Heart left ventricle (tissue), 16 donors: ENCODE measurements around the gene STIMATE. TPM values are rescaled to one million over a fixed set of nuclear protein-coding genes. Genes with fewer than 3 reads are reported as not detected.

Source experiments
- ATAC-seq, 4 donors: fragments of 200-7000 bp; cut with Tn5 transposase; one replicate each; pipeline ENCODE4 v1.9.1; 2020 to 2022; ENCODE audit warnings: moderate library complexity in 4 of 4, mild to moderate bottlenecking in 3 of 4, moderate number of reproducible peaks in 1 of 4
- DNase-seq, 5 donors: peaks; one replicate each; pipeline ENCODE4 v3.0.0-alpha.2; 2020
- H3K27ac ChIP-seq, 12 donors: fragments of 200-600 bp; sonication (generic) in 4 of 12; one replicate each; pipeline versions ENCODE4 v1.5.0 to v1.8.0; 2016 to 2022; ENCODE audit warnings: mild to moderate bottlenecking in 2 of 12
- H3K27me3 ChIP-seq, 9 donors: fragments of 200-600 bp; sonication (generic) in 2 of 9; one replicate each; pipeline versions ENCODE4 v1.5.1 to v1.8.0; 2016 to 2022; ENCODE audit warnings: mild to moderate bottlenecking in 3 of 9
- H3K36me3 ChIP-seq, 9 donors: fragments of 200-600 bp; sonication (generic) in 2 of 9; one replicate each; pipeline versions ENCODE4 v1.5.0 to v1.8.0; 2018 to 2022; ENCODE audit warnings: mild to moderate bottlenecking in 2 of 9
- H3K4me1 ChIP-seq, 12 donors: fragments of 200-600 bp; sonication (generic) in 4 of 12; one replicate each; pipeline versions ENCODE4 v1.5.0 to v1.8.0; 2016 to 2022; ENCODE audit warnings: mild to moderate bottlenecking in 3 of 12
- H3K4me3 ChIP-seq, 12 donors: fragments of 200-600 bp; sonication (generic) in 4 of 12; one replicate each; pipeline versions ENCODE4 v1.5.0 to v1.8.0; 2017 to 2022; ENCODE audit warnings: mild to moderate bottlenecking in 9 of 12, moderate library complexity in 4 of 12
- H3K9me3 ChIP-seq, 12 donors: fragments of 200-600 bp; sonication (generic) in 4 of 12; one replicate each; pipeline versions ENCODE4 v1.5.0 to v1.8.0; 2016 to 2022; ENCODE audit warnings: mild to moderate bottlenecking in 1 of 12
- POLR2A ChIP-seq, 2 donors: fragments of 450-650 bp; IDR thresholded peaks; one replicate each; pipeline ENCODE4 v1.6.1; 2017; ENCODE audit warnings: antibody characterized with exemption in 2 of 2, mild to moderate bottlenecking in 2 of 2, moderate library complexity in 2 of 2
- WGBS, 4 donors: extraction: QIAGEN DNeasy Blood & Tissue Kit in 2 of 4; methylation state at CpG; one replicate each; pipeline versions ENCODE4 v1.1.5 to v1.1.7; 2013 to 2018; 5-methylcytosine and 5-hydroxymethylcytosine counted together
- intact Hi-C, 10 donors: fragments of 100-400 bp; cut with DNase I; formaldehyde crosslinking; loops; one replicate each; pipeline versions ENCODE4 v1.11.1 to v1.14.2; 2022
- polyA plus RNA-seq, 2 donors: library from polyadenylated mRNA; stranded (reverse); fragments of 200-250 nt; gene quantifications; one replicate each; pipeline ENCODE4 v1.2.3, GENCODE V29; 2013
- total RNA-seq, 9 donors: library from RNA; depleted of rRNA in 2 of 9; stranded (reverse); fragments of >200 nt in 2 of 9; fragmentation: NEBNext Ultra II Directional in 3 of 9; extraction: Animal tissue kit (Norgen Biotek cat#: 25700) in 3 of 9; gene quantifications; one replicate each; pipeline versions ENCODE4 v1.1.0 to v1.2.4, GENCODE V29; 2016 to 2023
- TF ChIP-seq, protein P1 (sequence below), 12 donors: fragments of 200-600 bp; sonication (generic) in 4 of 12; IDR thresholded peaks; one replicate each; pipeline versions ENCODE4 v1.5.0 to v1.8.0; 2018 to 2022; ENCODE audit warnings: antibody characterized with exemption in 12 of 12, mild to moderate bottlenecking in 5 of 12
- donor health status: ischemic (EF 13 %, LVEDD 7.1; RV severe dilation, severe dysfunction).
- donor health status: healthy with polysubstance abuse.
- donor health status: DM: no; HTN: yes; CAD: no.
- donor health status: DM: no; HTN: no; CAD: no.
- donor health status: ischemic (EF 25% LVEDD 6.9; RV normal size, moderate dysfunction).
- donor health status: ischemic (EF 25% LVEDD 5.7; RV mildly dilated, moderate dysfunction).
- donor health status: healthy.
- donor health status: DM: yes; HTN: yes; CAD: no.
- donor health status: ischemic (EF 35%, LVEDD 5.7; RV mildly dilated, moderate dysfunction).
- donor health status: nonischemic (EF 11% LVEDD 7.7; RV severe dilation, severe dysfunction).
- donor health status: DM: yes; HTN: yes; CAD: no.
- donor health status: PGD.
- donor health status: ischemic (EF 29% LVEDD 5.4; RV normal size, mild dysfunction).
- donor health status: nonischemic (EF 23%, LVEDD 6.1; RV moderate dilation, normal function).

STIMATE gene
- total and polyA plus RNA-seq, 11 donors: 3.4 to 17.1 (median 9.4) TPM

DNA sequence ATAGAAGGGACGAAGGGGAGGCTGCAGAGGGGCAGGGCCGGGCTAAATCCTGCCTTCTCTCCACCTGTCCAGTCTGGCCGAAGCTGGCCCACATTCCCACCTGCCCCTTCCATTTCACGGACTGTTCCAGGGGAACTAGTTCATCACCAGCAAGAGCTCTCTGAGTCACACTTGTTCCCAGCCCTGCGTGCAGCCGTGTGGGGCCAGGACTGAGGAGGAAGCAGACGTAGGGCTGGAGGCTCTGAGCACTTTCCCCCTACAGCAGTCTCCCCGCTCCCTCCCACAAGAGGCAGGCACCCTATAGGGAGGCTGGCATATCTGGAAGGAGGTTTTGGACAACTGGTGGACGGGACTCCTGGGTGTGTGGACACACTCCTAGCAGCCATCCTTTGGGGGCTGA lies 69.9 kb downstream of the STIMATE start:
- H3K4me3 ChIP-seq: no peak overlapping the region
- no peak for TF ChIP-seq POLR2A (IDR thresholded peaks at IDR 0.05)
- TF ChIP-seq, protein P1, sequence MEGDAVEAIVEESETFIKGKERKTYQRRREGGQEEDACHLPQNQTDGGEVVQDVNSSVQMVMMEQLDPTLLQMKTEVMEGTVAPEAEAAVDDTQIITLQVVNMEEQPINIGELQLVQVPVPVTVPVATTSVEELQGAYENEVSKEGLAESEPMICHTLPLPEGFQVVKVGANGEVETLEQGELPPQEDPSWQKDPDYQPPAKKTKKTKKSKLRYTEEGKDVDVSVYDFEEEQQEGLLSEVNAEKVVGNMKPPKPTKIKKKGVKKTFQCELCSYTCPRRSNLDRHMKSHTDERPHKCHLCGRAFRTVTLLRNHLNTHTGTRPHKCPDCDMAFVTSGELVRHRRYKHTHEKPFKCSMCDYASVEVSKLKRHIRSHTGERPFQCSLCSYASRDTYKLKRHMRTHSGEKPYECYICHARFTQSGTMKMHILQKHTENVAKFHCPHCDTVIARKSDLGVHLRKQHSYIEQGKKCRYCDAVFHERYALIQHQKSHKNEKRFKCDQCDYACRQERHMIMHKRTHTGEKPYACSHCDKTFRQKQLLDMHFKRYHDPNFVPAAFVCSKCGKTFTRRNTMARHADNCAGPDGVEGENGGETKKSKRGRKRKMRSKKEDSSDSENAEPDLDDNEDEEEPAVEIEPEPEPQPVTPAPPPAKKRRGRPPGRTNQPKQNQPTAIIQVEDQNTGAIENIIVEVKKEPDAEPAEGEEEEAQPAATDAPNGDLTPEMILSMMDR (IDR thresholded peaks at IDR 0.05): no peak
- no peak overlapping the region for H3K27ac ChIP-seq
- peaks cover 0 to 21% (median 6%) of the 10 kb centered on the region in 12 donors for H3K4me1 ChIP-seq
- intact Hi-C loops: no loop called here
- H3K27me3 ChIP-seq: no peaks in the 10 kb centered on the region
- 70 to 77% (median 76%) methylated on average over 4 to 9 of the region's 9 CpGs for WGBS, 4 donors
- no peaks in the 10 kb centered on the region for H3K9me3 ChIP-seq
- ATAC-seq (no peak), DNase-seq (no peak)
- H3K36me3 ChIP-seq: peaks cover 0 to 25% (median 6%) of the 10 kb centered on the region in 9 donors

DNA sequence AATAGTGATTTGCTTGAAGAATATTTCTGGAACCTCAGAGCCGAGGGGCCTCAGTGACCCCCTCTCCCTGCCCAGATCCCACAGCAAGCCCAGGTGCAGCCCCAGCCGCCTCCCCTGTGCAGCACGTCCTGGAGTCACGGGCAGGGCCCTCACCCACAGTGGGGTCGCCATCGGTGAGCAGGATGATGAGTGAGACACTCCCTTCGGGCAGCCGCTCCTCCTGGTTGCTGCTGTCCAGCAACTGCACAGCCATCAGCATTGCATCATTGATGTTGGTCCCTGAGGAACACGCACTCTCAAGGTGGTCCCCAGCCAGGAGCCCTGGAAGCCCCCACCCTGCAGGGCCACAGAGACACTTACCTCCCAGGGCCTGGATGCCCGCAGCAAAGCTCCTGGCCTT lies 73.3 kb downstream of the STIMATE start:
- 88 to 95% (median 90%) methylated on average over 4 to 10 of the region's 10 CpGs for WGBS, 4 donors
- Histone ChIP-seq H3K27me3 (no peaks in the 10 kb centered on the region), H3K9me3 (no peaks in the 10 kb centered on the region), H3K4me1 (no peaks in the 10 kb centered on the region), H3K27ac (no peak overlapping the region), H3K36me3 (peaks cover 0 to 29% (median 6%) of the 10 kb centered on the region in 9 donors), H3K4me3 (no peak overlapping the region)
- TF ChIP-seq, protein P1 (IDR thresholded peaks at IDR 0.05): no peak
- no peak for TF ChIP-seq POLR2A (IDR thresholded peaks at IDR 0.05)
- no peak for ATAC-seq
- no peak for DNase-seq
- intact Hi-C loops: no loop called here

DNA sequence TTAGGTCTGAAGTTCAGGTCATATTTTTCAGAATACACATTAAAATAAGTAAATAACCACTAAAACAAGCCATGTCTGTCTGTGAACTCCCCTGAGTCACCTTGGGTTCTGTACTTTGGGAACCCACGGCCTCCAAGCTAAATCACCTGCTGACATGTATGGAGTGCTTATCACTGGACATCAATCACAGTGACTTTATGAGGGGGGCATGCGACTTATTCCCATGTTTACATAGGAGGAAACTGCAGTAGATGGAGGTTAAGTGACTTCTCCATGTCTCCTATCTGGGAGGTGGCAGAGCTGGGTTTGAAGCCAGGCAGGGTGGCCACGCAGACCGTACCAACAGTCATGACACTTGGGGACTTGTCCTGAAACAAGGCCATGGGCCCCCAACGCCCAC lies 75.0 kb downstream of the STIMATE start:
- Histone ChIP-seq H3K9me3 (no peaks in the 10 kb centered on the region), H3K27ac (no peak overlapping the region), H3K4me1 (no peaks in the 10 kb centered on the region), H3K36me3 (peaks cover 0 to 29% (median 6%) of the 10 kb centered on the region in 9 donors), H3K27me3 (no peaks in the 10 kb centered on the region), H3K4me3 (no peak overlapping the region)
- TF ChIP-seq POLR2A (IDR thresholded peaks at IDR 0.05): no peak
- TF ChIP-seq, protein P1 (IDR thresholded peaks at IDR 0.05): no peak
- DNase-seq: no peak
- 84 to 96% (median 93%) methylated on average over 5 of the region's 5 CpGs for WGBS, 4 donors
- ATAC-seq: no peak
- intact Hi-C loops: no loop called here

DNA sequence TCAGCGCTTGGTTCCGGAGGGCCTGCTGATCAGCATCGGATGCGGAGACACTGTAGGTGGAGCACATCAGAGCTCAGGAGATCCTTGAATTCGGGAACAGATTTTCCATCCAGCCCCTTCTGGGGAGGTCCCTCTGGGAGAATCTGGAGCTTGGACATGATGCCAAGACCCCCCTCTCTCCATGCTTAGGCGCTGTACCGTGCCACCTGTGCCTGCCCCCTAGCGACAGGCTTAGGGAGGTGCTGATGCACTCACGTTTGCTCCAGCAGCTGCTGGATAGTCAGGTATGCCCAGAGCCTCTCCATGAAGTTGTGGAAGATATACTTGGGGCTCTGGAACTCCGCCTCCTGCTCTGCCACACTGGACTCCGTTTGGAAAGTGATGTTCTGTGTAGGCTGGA lies 76.6 kb downstream of the STIMATE start:
- intact Hi-C loops: no loop called here
- Histone ChIP-seq H3K27me3 (no peaks in the 10 kb centered on the region), H3K36me3 (peaks cover 0 to 24% (median 6%) of the 10 kb centered on the region in 9 donors), H3K4me3 (no peak overlapping the region), H3K27ac (no peak overlapping the region), H3K4me1 (no peaks in the 10 kb centered on the region), H3K9me3 (no peaks in the 10 kb centered on the region)
- WGBS, 4 donors: 64 to 85% (median 69%) methylated on average over 8 to 11 of the region's 11 CpGs
- DNase-seq (no peak), ATAC-seq (peak in 1 of 4 donors; percentile 27)
- TF ChIP-seq POLR2A (IDR thresholded peaks at IDR 0.05): no peak
- TF ChIP-seq, protein P1 (IDR thresholded peaks at IDR 0.05): peak in 11 of 12 donors; percentile 10 to 46 (median 24)
